ENCODE results near the gene COL10A1. TPM values are rescaled to one million over a fixed set of nuclear protein-coding genes. Genes with fewer than 3 reads are reported as not detected.

COL10A1 gene
- total RNA-seq: under 0.01 TPM in 1 of 2 replicates, not detected in the other

GRCh38 chr6:116126032-116126431, at the start of gene COL10A1:
Gene COL10A1 (minus strand): TSS chr6:116126132. CDS start chr6:116125492, 640 bp downstream.

GRCh38 chr6:116100419-116101301, 25.3 kb downstream of the COL10A1 start, which contains the start of gene NT5DC1:
Gene NT5DC1 (plus strand): TSS chr6:116100853. CDS start chr6:116100931, 78 bp downstream.

Other genes starting within 250 kb of the COL10A1 start
- 0.58 and 0.85 TPM in 2 replicates for gene FRK, start 65.2 kb downstream of the COL10A1 start, total RNA-seq
- 5.6 and 12.1 TPM in 2 replicates for gene NT5DC1, start 25.3 kb downstream of the COL10A1 start, total RNA-seq
- gene TSPYL4, start 127.9 kb upstream of the COL10A1 start, total RNA-seq: 7.6 and 10.7 TPM in 2 replicates
- 101 and 138 TPM in 2 replicates for gene TSPYL1, start 153.8 kb upstream of the COL10A1 start, total RNA-seq
- gene DSE, start 244.8 kb upstream of the COL10A1 start, total RNA-seq: 71.7 and 125 TPM in 2 replicates